Osteocyte (in vitro differentiated cells): ENCODE measurements around the gene E4F1. TPM values are rescaled to one million over a fixed set of nuclear protein-coding genes. Genes with fewer than 3 reads are reported as not detected.

Source experiments
- DNase-seq: peaks from one replicate; pipeline ENCODE4 v3.0.0; 2021; ENCODE audit warnings: mixed read lengths; ENCODE audit not compliant: unreplicated experiment; ENCODE audit errors: extremely low spot score
- H3K27ac Mint-ChIP-seq: one replicate; pipeline ENCODE4 v1.8.0; 2021; ENCODE audit warnings: mild to moderate bottlenecking, mixed read lengths; ENCODE audit not compliant: unreplicated experiment
- H3K27me3 Mint-ChIP-seq: one replicate; pipeline ENCODE4 v1.8.0; 2021; ENCODE audit warnings: mixed read lengths; ENCODE audit not compliant: unreplicated experiment
- H3K36me3 Mint-ChIP-seq: one replicate; pipeline ENCODE4 v1.8.0; 2021; ENCODE audit warnings: mixed read lengths; ENCODE audit not compliant: unreplicated experiment
- H3K4me1 Mint-ChIP-seq: one replicate; pipeline ENCODE4 v1.8.0; 2021; ENCODE audit warnings: mixed read lengths; ENCODE audit not compliant: unreplicated experiment
- H3K4me3 Mint-ChIP-seq: one replicate; pipeline ENCODE4 v1.8.0; 2021; ENCODE audit warnings: mild to moderate bottlenecking, moderate library complexity, mixed read lengths; ENCODE audit not compliant: unreplicated experiment
- H3K9me3 Mint-ChIP-seq: one replicate; pipeline ENCODE4 v1.8.0; 2021; ENCODE audit warnings: mixed read lengths; ENCODE audit not compliant: unreplicated experiment
- CTCF ChIP-seq: fragments of 200-600 bp; sonication (generic); IDR thresholded peaks from 2 replicates; pipeline ENCODE4 v1.5.0; 2021; ENCODE audit warnings: antibody characterized with exemption, mild to moderate bottlenecking, moderate library complexity
- microRNA-seq: library from miRNA; unstranded; fragments of <30 nt; microRNA quantifications from one replicate; pipeline ENCODE4 v1.1.0, GENCODE V29; 2020; ENCODE audit not compliant: unreplicated experiment
- total RNA-seq: library from RNA; stranded (reverse); gene quantifications from 2 replicates; pipeline ENCODE4 v1.2.1, GENCODE V29; 2021

The E4F1 gene
- total RNA-seq, 1 donor from 2014 or later: 26.9 TPM

DNA sequence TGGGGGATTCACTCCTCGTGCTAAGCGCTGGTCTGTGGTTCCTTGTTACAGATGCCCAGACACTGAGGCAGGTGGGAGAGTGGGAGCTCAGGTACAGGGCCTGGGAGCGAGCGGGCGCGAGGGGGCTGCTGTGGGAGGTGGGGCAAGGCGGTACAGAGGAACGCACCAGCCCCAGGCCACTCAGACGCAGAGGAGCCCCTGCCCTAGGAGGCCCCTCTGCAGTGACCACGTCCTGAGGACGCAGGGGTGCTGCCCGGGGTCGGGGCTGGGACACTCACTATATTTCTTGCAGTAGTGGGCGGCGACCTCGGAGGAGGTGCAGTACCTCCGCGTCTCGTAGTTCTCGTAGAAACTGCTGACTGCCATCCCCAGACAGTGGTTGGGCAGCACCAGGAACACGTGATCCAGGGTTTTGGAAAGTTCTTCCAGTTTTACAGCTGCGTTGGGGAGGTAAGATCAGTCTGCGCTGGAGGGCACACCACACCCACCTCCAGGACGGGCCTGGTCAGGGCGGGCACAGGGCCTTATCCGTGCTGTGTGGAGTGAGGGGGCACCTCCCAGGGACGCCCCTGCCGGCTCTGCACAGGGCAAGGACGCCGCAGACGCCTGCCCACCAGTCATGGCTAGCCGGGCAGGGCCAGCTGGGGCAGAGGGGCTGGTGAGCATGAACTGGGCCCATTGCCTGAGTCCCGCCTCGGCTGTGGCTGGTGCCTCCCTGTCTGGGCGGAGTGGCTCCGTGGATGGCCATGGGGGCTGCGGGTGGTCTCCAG is 60.8 kb downstream of the E4F1 start:
- DNase-seq: no peak

DNA sequence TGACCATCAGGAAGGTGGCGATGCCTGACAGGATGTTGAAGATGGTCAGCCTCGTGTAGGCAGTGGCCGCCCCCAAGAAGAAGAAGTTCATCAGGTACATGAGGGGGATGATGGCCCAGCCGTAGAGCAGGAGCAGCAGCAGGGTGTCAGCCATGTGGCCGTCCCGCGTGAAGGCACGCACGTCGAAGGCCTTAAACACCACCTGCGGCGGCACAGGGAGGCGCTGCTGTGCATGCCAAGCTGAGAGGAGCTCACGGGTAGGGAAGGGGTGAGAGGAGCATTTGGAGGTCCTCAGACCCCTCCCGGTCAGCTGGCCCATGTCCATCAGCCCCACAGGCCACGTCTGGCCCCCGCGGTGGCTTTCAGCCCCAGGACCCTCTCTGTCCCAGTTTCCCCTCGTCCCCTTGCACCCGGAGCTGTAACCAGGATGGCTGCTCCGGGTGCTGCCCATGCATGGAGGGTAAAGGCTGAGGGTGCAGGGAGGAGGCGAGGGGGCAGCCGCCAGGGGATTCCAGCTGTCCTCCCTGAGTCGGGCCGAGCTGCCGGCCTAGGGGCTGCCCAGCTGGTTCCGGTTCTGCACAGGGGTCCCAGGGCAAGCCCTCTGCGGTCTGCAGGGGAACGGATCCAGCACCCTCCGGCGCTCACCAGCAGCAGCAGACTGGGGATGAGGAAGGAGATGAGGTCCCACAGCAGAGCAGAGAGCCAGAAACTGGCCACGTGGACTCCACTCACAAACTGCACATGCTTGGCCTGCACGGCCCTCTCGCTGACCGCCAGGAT is 61.6 kb downstream of the E4F1 start:
- no peak for TF ChIP-seq CTCF
- Mint-ChIP-seq H3K4me1 (no peaks in the 10 kb centered on the region), H3K9me3 (no peaks in the 10 kb centered on the region), H3K36me3 (no peaks in the 10 kb centered on the region), H3K27me3 (no peaks in the 10 kb centered on the region), H3K27ac (no peak overlapping the region), H3K4me3 (no peak overlapping the region)
- DNase-seq: no peak

More for the DNA sequence above, 60.8 kb downstream of the E4F1 start:
- H3K27me3 Mint-ChIP-seq: no peaks in the 10 kb centered on the region
- no peaks in the 10 kb centered on the region for H3K36me3 Mint-ChIP-seq
- no peak overlapping the region for H3K4me3 Mint-ChIP-seq
- no peaks in the 10 kb centered on the region for H3K4me1 Mint-ChIP-seq
- H3K27ac Mint-ChIP-seq: no peak overlapping the region
- H3K9me3 Mint-ChIP-seq: no peaks in the 10 kb centered on the region
- TF ChIP-seq CTCF: no peak

Small RNAs within 50 kb of the gene (microRNA-seq; reads per million reads assigned to microRNA genes)
- gene MIR3677: not detected
- not detected for gene MIR4717

Other genes with a start within 250 kb of the E4F1 start
- 0.54 and 0.91 TPM in 2 replicates for gene NOXO1, start 242.1 kb upstream of the E4F1 start, total RNA-seq
- 21.2 and 24.7 TPM in 2 replicates for gene GFER, start 239.4 kb upstream of the E4F1 start, total RNA-seq
- 0.57 and 0.91 TPM in 2 replicates for gene SYNGR3, start 233.6 kb upstream of the E4F1 start, total RNA-seq
- 45.4 and 46.9 TPM in 2 replicates for gene ZNF598, start 213.8 kb upstream of the E4F1 start, total RNA-seq
- 4.1 and 4.4 TPM in 2 replicates for gene NPW, start 203.8 kb upstream of the E4F1 start, total RNA-seq
- gene NHERF2, start 196.7 kb upstream of the E4F1 start, total RNA-seq: 143 and 146 TPM in 2 replicates
- 22.2 and 24.3 TPM in 2 replicates for gene NTHL1, start 175.8 kb upstream of the E4F1 start, total RNA-seq
- gene TSC2, start 175.6 kb upstream of the E4F1 start, total RNA-seq: 183 and 194 TPM in 2 replicates
- 169 and 188 TPM in 2 replicates for gene PKD1, start 87.7 kb upstream of the E4F1 start, total RNA-seq
- 2.0 and 3.4 TPM in 2 replicates for gene RAB26, start 75.0 kb upstream of the E4F1 start, total RNA-seq
- gene TRAF7, start 67.8 kb upstream of the E4F1 start, total RNA-seq: 78.1 and 84.9 TPM in 2 replicates
- gene CASKIN1, start 27.0 kb upstream of the E4F1 start, total RNA-seq: 2.4 and 3.7 TPM in 2 replicates
- 57.6 and 60.2 TPM in 2 replicates for gene MLST8, start 18.1 kb upstream of the E4F1 start, total RNA-seq
- gene BRICD5, start 12.7 kb upstream of the E4F1 start, total RNA-seq: 6.6 and 10.1 TPM in 2 replicates
- 14.1 and 15.0 TPM in 2 replicates for gene PGP, start 8.8 kb upstream of the E4F1 start, total RNA-seq
- 1.2 and 1.7 TPM in 2 replicates for gene DNASE1L2, start 12.9 kb downstream of the E4F1 start, total RNA-seq
- gene ECI1, start 28.0 kb downstream of the E4F1 start, total RNA-seq: 46.4 and 48.1 TPM in 2 replicates
- 140 and 149 TPM in 2 replicates for gene RNPS1, start 44.5 kb downstream of the E4F1 start, total RNA-seq
- 20.4 and 21.0 TPM in 2 replicates for gene ABCA3, start 117.1 kb downstream of the E4F1 start, total RNA-seq
- 8.0 and 10.0 TPM in 2 replicates for gene CCNF, start 205.9 kb downstream of the E4F1 start, total RNA-seq
- 4.4 and 6.7 TPM in 2 replicates for gene TEDC2, start 236.5 kb downstream of the E4F1 start, total RNA-seq
- 1.4 and 1.8 TPM in 2 replicates for gene NTN3, start 247.7 kb downstream of the E4F1 start, total RNA-seq